Left lung (tissue), 10 donors: ENCODE data around the gene ARSG. TPM values are rescaled to one million over a fixed set of nuclear protein-coding genes. Genes with fewer than 3 reads are reported as not detected.

Experiments used
- ATAC-seq: fragments of 200-7000 bp; cut with Tn5 transposase; one replicate; pipeline ENCODE4 v1.9.1; 2020; ENCODE audit warnings: moderate library complexity
- DNase-seq, 4 donors: peaks; one replicate each; pipeline ENCODE4 v3.0.0-alpha.2; 2013 to 2020
- H3K27ac ChIP-seq, 2 donors: fragments of 200-600 bp; sonication (generic) in 1 of 2; one replicate each; pipeline versions ENCODE4 v1.5.0 to v1.8.0; 2020 to 2021
- H3K27me3 ChIP-seq, 2 donors: fragments of 200-600 bp; sonication (generic) in 1 of 2; one replicate each; pipeline versions ENCODE4 v1.5.0 to v1.8.0; 2020 to 2021
- H3K36me3 ChIP-seq, 2 donors: fragments of 200-600 bp; sonication (generic) in 1 of 2; one replicate each; pipeline versions ENCODE4 v1.5.0 to v1.8.0; 2020 to 2021
- H3K4me1 ChIP-seq, 2 donors: fragments of 200-600 bp; one replicate each; pipeline ENCODE4 v1.8.0; 2021
- H3K4me3 ChIP-seq, 2 donors: fragments of 200-600 bp; sonication (generic) in 1 of 2; one replicate each; pipeline versions ENCODE4 v1.5.0 to v1.8.0; 2020 to 2021; ENCODE audit warnings: mild to moderate bottlenecking in 1 of 2
- H3K9me3 ChIP-seq, 2 donors: fragments of 200-600 bp; sonication (generic) in 1 of 2; one replicate each; pipeline versions ENCODE4 v1.5.0 to v1.8.0; 2020 to 2021
- intact Hi-C, 2 donors: fragments of 100-400 bp; cut with DNase I; formaldehyde crosslinking; loops; one replicate each; pipeline versions ENCODE4 v1.11.2 to v1.14.2; 2022
- polyA plus RNA-seq, 6 donors: library from polyadenylated mRNA; unstranded; fragments of 120-200 nt; gene quantifications; one replicate each; pipeline ENCODE4 v1.2.1, GENCODE V29; 2013; ENCODE audit not compliant: insufficient read length in 6 of 6
- total RNA-seq, 2 donors: library from RNA; stranded (reverse); fragmentation: NEBNext Ultra II Directional; extraction: Animal tissue kit (Norgen Biotek cat#: 25700); gene quantifications; one replicate each; pipeline ENCODE4 v1.2.1, GENCODE V29; 2021
- TF ChIP-seq, protein P1 (sequence below), 2 donors: fragments of 200-600 bp; sonication (generic) in 1 of 2; IDR thresholded peaks; one replicate each; pipeline versions ENCODE4 v1.5.0 to v1.8.0; 2021; ENCODE audit warnings: antibody characterized with exemption in 2 of 2
- donor health status: DM: no; HTN: yes; CAD: no.
- donor health status: DM: no; HTN: no; CAD: no.

Gene ARSG
- total and polyA plus RNA-seq, 8 donors, result 3.4 to 10.0 (median 4.5) TPM

DNA sequence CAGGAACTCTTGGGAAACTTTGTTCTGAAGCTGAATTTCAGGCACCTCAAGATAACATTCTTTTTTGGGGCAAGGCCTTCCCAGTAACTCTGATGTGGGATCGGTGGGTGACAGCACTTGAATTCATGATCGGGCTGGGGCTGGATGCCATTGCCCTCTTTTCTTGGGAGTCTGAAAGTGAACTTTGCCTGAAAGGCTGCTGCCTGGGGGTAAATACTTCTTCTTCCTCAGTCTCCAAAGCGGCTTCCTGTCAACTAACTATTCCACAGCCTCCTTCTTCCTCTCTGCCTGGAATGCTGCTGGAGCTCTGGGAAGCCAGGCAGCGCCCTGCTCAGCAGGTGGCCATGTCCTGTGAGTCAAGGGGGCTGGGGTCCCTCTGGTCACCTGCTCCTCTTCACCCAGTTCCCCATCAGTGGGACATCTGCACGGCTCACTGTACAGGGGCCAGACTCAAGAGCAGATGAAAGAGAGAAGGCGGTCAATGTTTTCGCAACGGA is 86.5 kb downstream of the ARSG start:
- DNase-seq, result no peak
- no peak for ATAC-seq
- Histone ChIP-seq H3K4me1 (peaks cover 17 to 47% of the 10 kb centered on the region in 2 donors), H3K4me3 (no peak overlapping the region), H3K36me3 (no peaks in the 10 kb centered on the region), H3K27me3 (no peaks in the 10 kb centered on the region), H3K9me3 (no peaks in the 10 kb centered on the region), H3K27ac (peak overlapping the region; percentile 86 to 95)
- TF ChIP-seq, protein P1, sequence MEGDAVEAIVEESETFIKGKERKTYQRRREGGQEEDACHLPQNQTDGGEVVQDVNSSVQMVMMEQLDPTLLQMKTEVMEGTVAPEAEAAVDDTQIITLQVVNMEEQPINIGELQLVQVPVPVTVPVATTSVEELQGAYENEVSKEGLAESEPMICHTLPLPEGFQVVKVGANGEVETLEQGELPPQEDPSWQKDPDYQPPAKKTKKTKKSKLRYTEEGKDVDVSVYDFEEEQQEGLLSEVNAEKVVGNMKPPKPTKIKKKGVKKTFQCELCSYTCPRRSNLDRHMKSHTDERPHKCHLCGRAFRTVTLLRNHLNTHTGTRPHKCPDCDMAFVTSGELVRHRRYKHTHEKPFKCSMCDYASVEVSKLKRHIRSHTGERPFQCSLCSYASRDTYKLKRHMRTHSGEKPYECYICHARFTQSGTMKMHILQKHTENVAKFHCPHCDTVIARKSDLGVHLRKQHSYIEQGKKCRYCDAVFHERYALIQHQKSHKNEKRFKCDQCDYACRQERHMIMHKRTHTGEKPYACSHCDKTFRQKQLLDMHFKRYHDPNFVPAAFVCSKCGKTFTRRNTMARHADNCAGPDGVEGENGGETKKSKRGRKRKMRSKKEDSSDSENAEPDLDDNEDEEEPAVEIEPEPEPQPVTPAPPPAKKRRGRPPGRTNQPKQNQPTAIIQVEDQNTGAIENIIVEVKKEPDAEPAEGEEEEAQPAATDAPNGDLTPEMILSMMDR (IDR thresholded peaks at IDR 0.05), result no peak
- intact Hi-C loops, result no loop called here

- no peaks in the 10 kb centered on the region for H3K27me3 ChIP-seq
- DNase-seq (peak in 3 of 4 donors; percentile 82 to 96 (median 93)), ATAC-seq (peak; percentile 89)
- TF ChIP-seq, protein P1 (IDR thresholded peaks at IDR 0.05), result no peak
- H3K9me3 ChIP-seq, result no peaks in the 10 kb centered on the region
- peaks cover 21 to 54% of the 10 kb centered on the region in 2 donors for H3K4me1 ChIP-seq
- intact Hi-C loops, result no loop called here
- peak overlapping the region in 1 of 2 donors; percentile 7 for H3K4me3 ChIP-seq
- H3K27ac ChIP-seq, result peak overlapping the region; percentile 86 to 95
- H3K36me3 ChIP-seq, result no peaks in the 10 kb centered on the region
Observed at GRCh38 chr17:68378268-68379176, 87.2 kb downstream of the ARSG start.

DNA sequence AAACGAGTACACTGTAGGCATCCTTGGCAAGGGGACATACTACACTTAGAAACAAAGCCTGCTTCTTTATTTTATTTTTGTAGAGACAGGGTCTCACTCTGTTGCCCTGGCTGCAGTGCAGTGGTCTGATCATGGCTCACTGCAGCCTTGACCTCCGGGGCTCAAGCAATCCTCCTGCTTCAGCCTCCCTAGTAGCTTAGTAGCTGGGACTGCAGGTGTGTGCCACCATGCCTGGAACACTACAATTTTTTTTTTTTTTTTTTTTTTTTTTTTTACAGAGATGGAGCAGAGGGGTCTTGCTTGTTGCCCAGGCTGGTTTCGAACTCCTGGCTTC is 87.8 kb downstream of the ARSG start:
- Histone ChIP-seq H3K4me3 (no peak overlapping the region), H3K27ac (peak overlapping the region; percentile 86 to 95), H3K27me3 (no peaks in the 10 kb centered on the region), H3K36me3 (no peaks in the 10 kb centered on the region), H3K4me1 (peaks cover 23 to 60% of the 10 kb centered on the region in 2 donors), H3K9me3 (no peaks in the 10 kb centered on the region)
- intact Hi-C loops, result no loop called here
- ATAC-seq (no peak), DNase-seq (no peak)
- TF ChIP-seq, protein P1 (IDR thresholded peaks at IDR 0.05), result no peak

DNA sequence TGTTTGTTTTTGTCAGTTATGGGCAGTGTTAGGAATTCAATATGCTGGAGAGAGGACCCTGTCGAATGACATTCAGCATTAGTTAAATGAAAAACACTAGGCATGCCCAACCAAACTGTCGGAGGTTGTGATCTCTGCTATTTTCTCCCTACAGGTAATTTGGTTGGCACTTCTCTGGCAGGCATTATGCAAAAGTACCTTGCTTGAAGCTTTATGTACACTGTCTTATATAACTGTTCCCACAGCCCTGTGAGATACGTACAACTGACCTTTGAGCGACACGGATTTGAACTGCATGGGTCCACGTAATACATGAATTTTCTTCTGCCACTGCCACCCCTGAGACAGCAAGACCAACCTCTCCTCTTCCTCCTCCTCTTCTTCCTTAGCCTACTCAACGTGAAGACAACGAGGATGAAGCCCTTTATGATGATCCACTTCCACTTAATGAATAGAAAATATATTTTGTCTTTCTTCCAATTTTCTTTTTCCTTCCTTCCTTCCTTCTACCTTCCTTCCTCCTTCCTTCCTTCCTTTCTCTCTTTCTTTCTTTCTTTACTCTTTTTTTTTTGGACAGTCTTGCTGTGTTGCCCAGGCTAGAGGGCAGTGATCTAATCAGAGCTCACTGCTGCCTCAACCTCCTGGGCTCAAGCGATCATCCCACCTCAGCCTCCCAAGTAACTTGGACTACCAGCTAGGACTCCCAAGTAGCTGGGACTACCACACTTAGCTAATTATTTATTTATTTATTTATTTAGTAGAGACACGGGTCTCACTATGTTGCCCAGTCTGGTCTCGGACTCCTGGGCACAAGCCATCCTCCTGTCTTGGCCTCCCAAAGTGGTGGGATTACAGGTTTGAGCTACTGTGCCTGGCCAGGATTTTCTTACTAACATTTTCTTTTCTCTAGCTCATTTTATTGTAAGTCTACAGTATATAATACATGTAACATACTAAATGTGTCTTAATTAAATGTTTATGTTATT is 88.7 kb downstream of the ARSG start:
- TF ChIP-seq, protein P1 (IDR thresholded peaks at IDR 0.05), result no peak
- no peaks in the 10 kb centered on the region for H3K27me3 ChIP-seq
- peaks cover 23 to 68% of the 10 kb centered on the region in 2 donors for H3K4me1 ChIP-seq
- no peaks in the 10 kb centered on the region for H3K9me3 ChIP-seq
- intact Hi-C loops, result no loop called here
- DNase-seq, result no peak
- H3K27ac ChIP-seq, result peak overlapping the region in 1 of 2 donors; percentile 95
- no peak overlapping the region for H3K4me3 ChIP-seq
- H3K36me3 ChIP-seq, result no peaks in the 10 kb centered on the region
- no peak for ATAC-seq
